Measurements from ENCODE around the gene CENPP. TPM values are rescaled to one million over a fixed set of nuclear protein-coding genes. Genes with fewer than 3 reads are reported as not detected.

Gene CENPP
- total RNA-seq, 1 donor from 2014 or later, result 9.3 TPM

DNA sequence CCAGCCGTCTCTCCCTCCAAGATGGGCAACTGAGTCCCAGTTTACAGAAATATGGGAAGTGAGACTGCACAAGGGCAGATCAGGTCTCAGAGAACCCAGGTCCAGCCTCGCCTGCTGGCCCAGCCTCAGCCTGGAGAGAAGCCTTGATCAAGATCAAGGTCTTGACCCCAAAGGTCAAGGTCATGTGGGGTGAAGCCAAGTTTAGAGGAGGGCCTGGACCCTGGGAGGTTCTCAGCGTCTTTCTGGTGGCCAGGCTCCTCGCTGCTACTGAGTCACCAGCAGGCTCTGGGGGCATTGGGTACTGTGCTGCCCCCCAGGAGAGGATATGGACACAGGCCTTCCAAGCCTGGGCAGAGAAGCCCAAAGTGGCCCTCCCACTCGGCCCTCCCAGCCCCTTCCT lies 335.4 kb downstream of the CENPP start:
- Histone ChIP-seq H3K27me3 (no peaks in the 10 kb centered on the region), H3K36me3 (peaks cover 0 to 8% of the 10 kb centered on the region in 2 donors), H3K9me3 (no peaks in the 10 kb centered on the region), H3K27ac (no peak overlapping the region), H3K4me3 (no peak overlapping the region), H3K4me1 (peaks cover 25% of the 10 kb centered on the region)
- DNase-seq (ENCODE audit: extremely low spot score in 2 of 2), result no peak
- TF ChIP-seq POLR2A (IDR thresholded peaks at IDR 0.05), result no peak
- TF ChIP-seq CTCF (IDR thresholded peaks at IDR 0.05), result no peak
- TF ChIP-seq POLR2AphosphoS5 (IDR thresholded peaks at IDR 0.05; ENCODE audit: insufficient read depth in 1 of 2, low read depth in 1 of 2), result no peak
- intact Hi-C loops (cut with DNase I), result no loop called here

- DNase-seq (ENCODE audit: extremely low spot score in 2 of 2), result no peak
- Histone ChIP-seq H3K27ac (no peak overlapping the region), H3K36me3 (peaks cover 0 to 8% of the 10 kb centered on the region in 2 donors), H3K27me3 (no peaks in the 10 kb centered on the region), H3K4me1 (peaks cover 26% of the 10 kb centered on the region), H3K9me3 (no peaks in the 10 kb centered on the region), H3K4me3 (no peak overlapping the region)
- intact Hi-C loops (cut with DNase I), result no loop called here
- TF ChIP-seq POLR2AphosphoS5 (IDR thresholded peaks at IDR 0.05; ENCODE audit: insufficient read depth in 1 of 2, low read depth in 1 of 2) (no peak), CTCF (IDR thresholded peaks at IDR 0.05) (no peak), POLR2A (IDR thresholded peaks at IDR 0.05) (no peak)
Measured at GRCh38 chr9:92661743-92662142, 336.0 kb downstream of the CENPP start.

- no peak for TF ChIP-seq POLR2A (IDR thresholded peaks at IDR 0.05)
- TF ChIP-seq POLR2AphosphoS5 (IDR thresholded peaks at IDR 0.05; ENCODE audit: insufficient read depth in 1 of 2, low read depth in 1 of 2), result no peak
- no peak for TF ChIP-seq CTCF (IDR thresholded peaks at IDR 0.05)
- no peak overlapping the region for H3K4me3 ChIP-seq
- H3K4me1 ChIP-seq, result peaks cover 40% of the 10 kb centered on the region
- H3K27ac ChIP-seq, result no peak overlapping the region
- no peaks in the 10 kb centered on the region for H3K36me3 ChIP-seq
- no peaks in the 10 kb centered on the region for H3K9me3 ChIP-seq
- intact Hi-C loops (cut with DNase I), result no loop called here
- DNase-seq (ENCODE audit: extremely low spot score in 2 of 2), result no peak
- H3K27me3 ChIP-seq, result no peaks in the 10 kb centered on the region
Measured at GRCh38 chr9:92663126-92663525, 337.4 kb downstream of the CENPP start.

DNA sequence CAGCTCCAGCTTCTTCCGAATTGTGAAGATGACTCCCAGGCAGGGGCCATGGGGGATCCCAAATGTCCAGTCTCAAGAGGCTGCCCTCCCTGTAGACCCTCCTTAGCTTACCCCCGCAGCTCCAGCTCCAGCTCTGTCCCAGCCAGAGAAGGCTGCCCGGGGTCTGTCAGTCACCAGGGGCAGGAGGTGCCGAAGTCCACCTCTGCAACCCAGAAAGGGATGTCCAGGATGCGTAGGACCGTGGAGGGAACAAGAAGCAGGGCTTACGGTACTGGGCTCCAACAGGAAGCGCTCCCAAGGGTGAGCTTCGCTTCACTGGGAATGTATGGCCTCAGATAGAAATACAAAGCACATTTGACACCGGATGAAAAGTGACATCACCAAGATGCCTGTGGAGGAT lies 338.2 kb downstream of the CENPP start:
- Histone ChIP-seq H3K27ac (no peak overlapping the region), H3K27me3 (no peaks in the 10 kb centered on the region), H3K9me3 (no peaks in the 10 kb centered on the region), H3K4me1 (peaks cover 48% of the 10 kb centered on the region), H3K4me3 (no peak overlapping the region), H3K36me3 (no peaks in the 10 kb centered on the region)
- intact Hi-C loops (cut with DNase I), result no loop called here
- TF ChIP-seq POLR2A (IDR thresholded peaks at IDR 0.05), result no peak
- no peak for DNase-seq (ENCODE audit: extremely low spot score in 2 of 2)

GRCh38 chr9:92664394-92665152 lies 338.8 kb downstream of the CENPP start:
- H3K4me1 ChIP-seq, result peaks cover 53% of the 10 kb centered on the region

More at GRCh38 chr9:92664394-92665152, 338.8 kb downstream of the CENPP start:
- TF ChIP-seq CTCF (IDR thresholded peaks at IDR 0.05) (no peak), POLR2AphosphoS5 (IDR thresholded peaks at IDR 0.05; ENCODE audit: insufficient read depth in 1 of 2, low read depth in 1 of 2) (no peak), POLR2A (IDR thresholded peaks at IDR 0.05) (no peak)
- Histone ChIP-seq H3K27me3 (no peaks in the 10 kb centered on the region), H3K36me3 (no peaks in the 10 kb centered on the region), H3K27ac (no peak overlapping the region), H3K4me3 (no peak overlapping the region), H3K9me3 (no peaks in the 10 kb centered on the region)
- DNase-seq (ENCODE audit: extremely low spot score in 2 of 2), result peak in 1 of 2 donors; percentile 77
- intact Hi-C loops (cut with DNase I), result no loop called here

Data from vagina (tissue), 2 donors.